Right atrium auricular region (tissue), 2 donors: ENCODE results near the gene NLGN4X. TPM values are rescaled to one million over a fixed set of nuclear protein-coding genes. Genes with fewer than 3 reads are reported as not detected.

Experiments
- DNase-seq: peaks from one replicate; pipeline ENCODE4 v3.0.0-alpha.2; 2019; ENCODE audit warnings: low spot score
- H3K27ac ChIP-seq, 2 donors: fragments of 200-600 bp; sonication (generic); 1 replicate in 1 of 2; 2 replicates in 1 of 2; pipeline ENCODE4 v1.5.1; 2016 to 2019
- H3K27me3 ChIP-seq, 2 donors: fragments of 200-600 bp; sonication (generic); one replicate each; pipeline versions ENCODE4 v1.5.1 to v1.6.0; 2017 to 2019
- H3K36me3 ChIP-seq: fragments of 200-600 bp; sonication (generic); one replicate; pipeline ENCODE4 v1.5.1; 2016
- H3K4me1 ChIP-seq, 2 donors: fragments of 200-600 bp; sonication (generic); one replicate each; pipeline versions ENCODE4 v1.5.1 to v1.6.0; 2017 to 2019
- H3K4me3 ChIP-seq, 2 donors: fragments of 200-600 bp; sonication (generic); 1 replicate in 1 of 2; 2 replicates in 1 of 2; pipeline ENCODE4 v1.5.1; 2017 to 2019; ENCODE audit warnings: mild to moderate bottlenecking in 1 of 2, moderate library complexity in 1 of 2
- H3K9me3 ChIP-seq, 2 donors: fragments of 200-600 bp; sonication (generic); one replicate each; pipeline ENCODE4 v1.5.1; 2019
- CTCF ChIP-seq, 2 donors: fragments of 200-600 bp; sonication (generic); IDR thresholded peaks; one replicate each; pipeline ENCODE4 v1.5.1; 2019; ENCODE audit warnings: antibody characterized with exemption in 2 of 2
- total RNA-seq, 2 donors: library from RNA; depleted of rRNA; stranded (reverse); fragments of >200 nt; gene quantifications; one replicate each; pipeline ENCODE4 v1.1.0, GENCODE V29; 2016

The NLGN4X gene
- total RNA-seq, 2 donors from 2014 or later = 4.2 to 6.1 TPM

GRCh38 chrX:5867778-5868177, 360.9 kb downstream of the NLGN4X start:
- H3K27ac ChIP-seq = no peak overlapping the region
- no peaks in the 10 kb centered on the region for H3K9me3 ChIP-seq
- no peak overlapping the region for H3K4me3 ChIP-seq
- no peak for DNase-seq
- H3K36me3 ChIP-seq = no peaks in the 10 kb centered on the region
- TF ChIP-seq CTCF (IDR thresholded peaks at IDR 0.05) = no peak
- H3K27me3 ChIP-seq = no peaks in the 10 kb centered on the region
- H3K4me1 ChIP-seq = no peaks in the 10 kb centered on the region

- H3K4me3 ChIP-seq = no peak overlapping the region
- no peaks in the 10 kb centered on the region for H3K27me3 ChIP-seq
- no peaks in the 10 kb centered on the region for H3K4me1 ChIP-seq
- H3K9me3 ChIP-seq = no peaks in the 10 kb centered on the region
- TF ChIP-seq CTCF (IDR thresholded peaks at IDR 0.05) = no peak
- DNase-seq = no peak
- no peak overlapping the region for H3K27ac ChIP-seq
- H3K36me3 ChIP-seq = no peaks in the 10 kb centered on the region
Observed at GRCh38 chrX:5857232-5857631, 371.4 kb downstream of the NLGN4X start.

- no peak overlapping the region for H3K4me3 ChIP-seq
- H3K36me3 ChIP-seq = no peaks in the 10 kb centered on the region
- no peaks in the 10 kb centered on the region for H3K4me1 ChIP-seq
- no peak for DNase-seq
- H3K9me3 ChIP-seq = no peaks in the 10 kb centered on the region
- TF ChIP-seq CTCF (IDR thresholded peaks at IDR 0.05) = no peak
- H3K27me3 ChIP-seq = no peaks in the 10 kb centered on the region
- no peak overlapping the region for H3K27ac ChIP-seq
Observed at GRCh38 chrX:5852941-5853340, 375.7 kb downstream of the NLGN4X start.

- H3K4me1 ChIP-seq = no peaks in the 10 kb centered on the region
- no peak overlapping the region for H3K27ac ChIP-seq
- no peak overlapping the region for H3K4me3 ChIP-seq
- TF ChIP-seq CTCF (IDR thresholded peaks at IDR 0.05) = no peak
- no peak for DNase-seq
- H3K9me3 ChIP-seq = no peaks in the 10 kb centered on the region
- H3K27me3 ChIP-seq = no peaks in the 10 kb centered on the region
- H3K36me3 ChIP-seq = no peaks in the 10 kb centered on the region
Observed at GRCh38 chrX:5842601-5843000, 386.1 kb downstream of the NLGN4X start.
